MCF 10A (cell line): ENCODE results near the gene PKP2. TPM values are rescaled to one million over a fixed set of nuclear protein-coding genes. Genes with fewer than 3 reads are reported as not detected.

Source experiments
- BruUV-seq: library from RNA; stranded (reverse); fragments of 400-500 nt; replicated peaks from 2 replicates; lab custom pipeline; 2021; lab: Mats Ljungman, UMichigan
- CTCF ChIA-PET: fragments of 300-600 bp; sonication (Branson Sonifier 250); formaldehyde crosslinking; extraction: SDS; loops from one replicate; lab custom pipeline; 2021; ENCODE audit warnings: antibody characterized with exemption, inconsistent platforms; lab: Yijun Ruan, JAX
- POLR2A ChIA-PET: fragments of 300-600, 350-650 bp; sonication (Branson Sonifier 250); formaldehyde crosslinking; extraction: SDS; loops from one replicate; lab custom pipeline; 2020; ENCODE audit warnings: antibody characterized with exemption, inconsistent platforms; lab: Yijun Ruan, JAX
- DNase-seq: peaks from one replicate; pipeline ENCODE4 v3.0.0-alpha.2; 2018; ENCODE audit not compliant: unreplicated experiment
- H3K27ac Mint-ChIP-seq: one replicate; pipeline ENCODE4 v1.8.0; 2022; ENCODE audit warnings: mild to moderate bottlenecking, low read depth, mixed read lengths; ENCODE audit not compliant: unreplicated experiment
- H3K27me3 Mint-ChIP-seq: one replicate; pipeline ENCODE4 v1.8.0; 2022; ENCODE audit warnings: mixed read lengths; ENCODE audit not compliant: insufficient read depth, unreplicated experiment
- H3K36me3 Mint-ChIP-seq: one replicate; pipeline ENCODE4 v1.8.0; 2022; ENCODE audit warnings: mild to moderate bottlenecking, moderate library complexity, mixed read lengths; ENCODE audit not compliant: insufficient read depth, unreplicated experiment
- H3K4me1 Mint-ChIP-seq: one replicate; pipeline ENCODE4 v1.8.0; 2022; ENCODE audit warnings: mixed read lengths; ENCODE audit not compliant: insufficient read depth, unreplicated experiment
- H3K4me3 Mint-ChIP-seq: one replicate; pipeline ENCODE4 v1.8.0; 2022; ENCODE audit warnings: mild to moderate bottlenecking, moderate library complexity, mixed read lengths; ENCODE audit not compliant: unreplicated experiment
- H3K9me3 Mint-ChIP-seq: one replicate; pipeline ENCODE4 v1.8.0; 2022; ENCODE audit warnings: mixed read lengths; ENCODE audit not compliant: unreplicated experiment
- intact Hi-C: fragments of 100-400 bp; cut with micrococcal nuclease; formaldehyde crosslinking; loops from 2 replicates; pipeline ENCODE4 v1.14.1; 2022
- total RNA-seq: library from RNA; stranded (reverse); gene quantifications from 2 replicates; pipeline ENCODE4 v1.2.3, GENCODE V29; 2022
- TF ChIP-seq, protein P1 (sequence below): fragments of 200-600 bp; IDR thresholded peaks from one replicate; pipeline ENCODE4 v1.8.0; 2022; ENCODE audit warnings: antibody characterized with exemption, mild to moderate bottlenecking; ENCODE audit not compliant: unreplicated experiment

PKP2 gene
- total RNA-seq, 1 experiment from 2014 or later = 88.0 TPM

DNA sequence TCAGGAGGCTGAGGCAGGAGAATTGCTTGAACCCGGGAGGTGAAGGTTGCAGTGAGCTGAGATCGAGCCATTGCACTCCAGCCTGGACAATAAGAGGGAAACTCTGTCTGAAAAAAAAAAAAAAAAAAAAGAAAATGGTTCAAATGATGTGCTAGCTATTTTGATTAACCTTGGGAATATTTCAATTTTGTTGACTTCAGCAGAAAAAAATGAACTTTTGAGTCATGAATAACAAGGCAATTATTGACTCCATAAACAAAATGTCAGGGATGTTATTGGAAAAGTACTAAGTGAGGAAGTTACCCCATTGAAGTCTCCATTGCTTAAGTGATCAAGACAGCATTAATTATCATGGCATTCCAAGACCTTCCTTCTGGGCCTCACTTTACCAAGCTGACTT is 10.6 kb upstream of the PKP2 start:
- no peaks in the 10 kb centered on the region for H3K27me3 Mint-ChIP-seq
- CTCF ChIA-PET = interaction anchor here (0.6 to 2.5 kb wide), 4 partner anchors 9 to 152 kb away, joined by 3 to 9 read pairs (median 4); partner anchors contain the start of gene YARS2
- BruUV-seq = no TSS peak
- no peaks in the 10 kb centered on the region for H3K36me3 Mint-ChIP-seq
- H3K27ac Mint-ChIP-seq = peak overlapping the region; percentile 51
- TF ChIP-seq, protein P1, sequence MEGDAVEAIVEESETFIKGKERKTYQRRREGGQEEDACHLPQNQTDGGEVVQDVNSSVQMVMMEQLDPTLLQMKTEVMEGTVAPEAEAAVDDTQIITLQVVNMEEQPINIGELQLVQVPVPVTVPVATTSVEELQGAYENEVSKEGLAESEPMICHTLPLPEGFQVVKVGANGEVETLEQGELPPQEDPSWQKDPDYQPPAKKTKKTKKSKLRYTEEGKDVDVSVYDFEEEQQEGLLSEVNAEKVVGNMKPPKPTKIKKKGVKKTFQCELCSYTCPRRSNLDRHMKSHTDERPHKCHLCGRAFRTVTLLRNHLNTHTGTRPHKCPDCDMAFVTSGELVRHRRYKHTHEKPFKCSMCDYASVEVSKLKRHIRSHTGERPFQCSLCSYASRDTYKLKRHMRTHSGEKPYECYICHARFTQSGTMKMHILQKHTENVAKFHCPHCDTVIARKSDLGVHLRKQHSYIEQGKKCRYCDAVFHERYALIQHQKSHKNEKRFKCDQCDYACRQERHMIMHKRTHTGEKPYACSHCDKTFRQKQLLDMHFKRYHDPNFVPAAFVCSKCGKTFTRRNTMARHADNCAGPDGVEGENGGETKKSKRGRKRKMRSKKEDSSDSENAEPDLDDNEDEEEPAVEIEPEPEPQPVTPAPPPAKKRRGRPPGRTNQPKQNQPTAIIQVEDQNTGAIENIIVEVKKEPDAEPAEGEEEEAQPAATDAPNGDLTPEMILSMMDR = no peak
- no peak for DNase-seq
- no peaks in the 10 kb centered on the region for H3K9me3 Mint-ChIP-seq
- peaks cover 10% of the 10 kb centered on the region for H3K4me1 Mint-ChIP-seq
- H3K4me3 Mint-ChIP-seq = no peak overlapping the region
- POLR2A ChIA-PET = interaction anchor here (0.9 to 3.9 kb wide), 6 partner anchors 11 to 1115 kb away, joined by 3 to 40 read pairs (median 6); partner anchors contain the start of genes ALG10, PKP2 and YARS2
- intact Hi-C loops = no loop called here

DNA sequence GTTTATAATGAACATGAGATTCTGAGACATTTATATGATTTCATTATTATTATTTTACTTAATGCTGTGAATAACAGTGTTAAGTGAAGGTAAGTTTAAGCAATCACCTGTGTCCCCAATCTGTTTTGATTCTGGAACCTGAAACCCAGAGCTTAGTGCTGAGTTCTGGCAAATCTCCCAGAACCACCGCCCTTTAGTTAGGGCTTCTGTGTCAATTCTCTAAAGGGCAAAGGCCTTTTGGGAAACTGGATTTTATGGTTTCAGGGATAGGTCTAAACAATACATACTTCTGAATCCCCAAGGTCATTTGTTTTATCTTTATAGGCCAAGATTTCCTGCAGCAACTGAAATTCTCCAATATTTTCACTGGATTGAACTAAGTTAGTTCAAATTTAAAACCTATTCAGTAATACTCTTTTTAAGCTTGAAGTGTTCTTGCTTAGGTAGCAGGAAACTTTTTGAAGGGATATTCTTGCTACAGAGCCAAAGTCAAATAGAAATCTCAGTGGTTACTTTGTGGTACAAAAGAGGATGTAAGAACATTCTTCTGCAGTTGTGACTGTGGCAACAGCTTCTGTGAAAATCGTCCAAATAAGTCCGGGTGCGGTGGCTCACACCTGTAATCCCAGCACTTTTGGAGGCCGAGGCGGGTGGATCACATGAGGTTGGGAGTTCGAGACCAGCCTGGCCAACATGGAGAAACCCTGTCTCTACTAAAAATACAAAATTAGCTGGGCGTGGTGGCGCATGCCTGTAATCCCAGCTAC is 10.0 kb upstream of the PKP2 start:
- Mint-ChIP-seq H3K36me3 (no peaks in the 10 kb centered on the region), H3K27ac (peak overlapping the region; percentile 51)

DNA sequence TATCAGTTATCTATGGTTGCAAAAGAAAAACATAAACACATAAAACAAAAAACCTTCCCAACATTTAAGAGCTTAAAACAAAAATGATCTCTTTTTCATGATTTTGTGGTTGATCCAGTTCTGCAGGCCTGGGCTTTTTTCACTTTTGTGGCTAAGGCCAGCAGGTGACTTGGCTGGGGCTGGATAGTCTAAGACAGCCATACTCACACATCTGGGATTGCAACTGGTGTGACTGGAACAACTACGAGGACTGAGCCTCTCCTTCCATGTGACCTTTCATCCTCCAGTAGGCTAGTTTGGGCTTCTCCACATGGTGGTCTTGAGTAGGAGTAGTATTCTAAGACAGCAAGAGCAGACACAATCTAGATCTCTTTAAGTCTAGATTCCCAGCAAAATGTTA is 7.2 kb upstream of the PKP2 start:
- Mint-ChIP-seq H3K4me3 (no peak overlapping the region), H3K36me3 (no peaks in the 10 kb centered on the region), H3K9me3 (no peaks in the 10 kb centered on the region), H3K27ac (peak overlapping the region; percentile 13), H3K27me3 (no peaks in the 10 kb centered on the region), H3K4me1 (peaks cover 17% of the 10 kb centered on the region)
- POLR2A ChIA-PET = interaction anchor here (0.7 to 4.0 kb wide), 5 partner anchors 9 to 584 kb away, joined by 3 to 53 read pairs (median 5); partner anchors contain the start of gene YARS2
- DNase-seq = no peak
- intact Hi-C loops = no loop called here
- CTCF ChIA-PET = interaction anchor here (0.7 to 3.2 kb wide), 6 partner anchors 8 to 153 kb away, joined by 3 to 20 read pairs (median 4); partner anchors contain the start of gene YARS2
- BruUV-seq = no TSS peak
- TF ChIP-seq, protein P1 = no peak

More for the DNA sequence above, 10.0 kb upstream of the PKP2 start:
- no peak overlapping the region for H3K4me3 Mint-ChIP-seq
- no peaks in the 10 kb centered on the region for H3K9me3 Mint-ChIP-seq
- TF ChIP-seq, protein P1 = no peak
- intact Hi-C loops = no loop called here
- no TSS peak for BruUV-seq
- H3K27me3 Mint-ChIP-seq = no peaks in the 10 kb centered on the region
- peaks cover 10% of the 10 kb centered on the region for H3K4me1 Mint-ChIP-seq
- ChIA-PET POLR2A (interaction anchor here (0.9 to 3.9 kb wide), 6 partner anchors 11 to 1116 kb away, joined by 3 to 40 read pairs (median 6); partner anchors contain the start of genes ALG10, PKP2 and YARS2), CTCF (interaction anchor here (0.6 to 2.5 kb wide), 5 partner anchors 9 to 151 kb away, joined by 3 to 9 read pairs (median 4); partner anchors contain the start of gene YARS2)
- DNase-seq = peak; percentile 60

DNA sequence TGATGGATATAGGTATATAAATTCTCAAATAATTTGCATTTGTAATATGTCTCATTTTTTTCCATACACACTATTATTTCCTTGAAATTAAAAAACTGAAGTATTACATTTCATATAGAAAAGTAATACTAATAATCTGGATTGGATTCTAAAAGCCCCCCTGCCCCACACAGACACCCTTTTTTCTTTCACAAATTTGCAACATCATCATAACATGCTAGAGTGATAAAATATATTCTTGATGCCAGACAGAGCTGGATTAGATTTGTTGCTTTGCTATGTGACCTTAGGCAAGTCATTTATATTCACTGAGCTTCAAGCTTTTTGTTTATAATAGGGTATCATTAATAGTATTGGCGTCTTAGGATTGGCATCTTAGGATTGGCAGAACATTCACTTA is 6.7 kb upstream of the PKP2 start:
- no peaks in the 10 kb centered on the region for H3K36me3 Mint-ChIP-seq
- intact Hi-C loops = no loop called here
- no peak for DNase-seq
- ChIA-PET POLR2A (interaction anchor here (0.7 to 4.0 kb wide), 6 partner anchors 9 to 585 kb away, joined by 3 to 53 read pairs (median 4); partner anchors contain the start of gene YARS2), CTCF (interaction anchor here (0.7 to 3.2 kb wide), 7 partner anchors 9 to 153 kb away, joined by 3 to 20 read pairs (median 5); partner anchors contain the start of gene YARS2)
- no peaks in the 10 kb centered on the region for H3K27me3 Mint-ChIP-seq
- BruUV-seq = no TSS peak
- no peak overlapping the region for H3K27ac Mint-ChIP-seq
- no peaks in the 10 kb centered on the region for H3K9me3 Mint-ChIP-seq
- H3K4me3 Mint-ChIP-seq = no peak overlapping the region
- H3K4me1 Mint-ChIP-seq = peaks cover 17% of the 10 kb centered on the region
- TF ChIP-seq, protein P1 = no peak
